Hepatocyte (in vitro differentiated cells): ENCODE data around the gene SH3BP2. TPM values are rescaled to one million over a fixed set of nuclear protein-coding genes. Genes with fewer than 3 reads are reported as not detected.

Experiments
- DNase-seq: peaks from one replicate; pipeline ENCODE4 v3.0.0-alpha.2; 2016; ENCODE audit warnings: low spot score
- H2AFZ ChIP-seq: fragments of 200-600 bp; sonication (generic); 2 replicates; pipeline ENCODE4 v1.6.0; 2016; ENCODE audit warnings: antibody characterized with exemption, mild to moderate bottlenecking
- H3K27ac ChIP-seq: fragments of 200-600 bp; sonication (generic); 2 replicates; pipeline ENCODE4 v1.5.1; 2016; ENCODE audit warnings: mild to moderate bottlenecking
- H3K27me3 ChIP-seq: fragments of 200-600 bp; sonication (generic); 2 replicates; pipeline ENCODE4 v1.6.1; 2016
- H3K36me3 ChIP-seq: fragments of 200-600 bp; sonication (generic); replicated peaks from 2 replicates; pipeline ENCODE4 v1.5.1; 2016; ENCODE audit warnings: low read depth; ENCODE audit not compliant: insufficient read depth
- H3K4me1 ChIP-seq: fragments of 200-600 bp; sonication (generic); 2 replicates; pipeline ENCODE4 v1.5.1; 2016; ENCODE audit warnings: mild to moderate bottlenecking, moderate library complexity; ENCODE audit not compliant: insufficient read depth
- H3K4me2 ChIP-seq: fragments of 200-600 bp; sonication (generic); 2 replicates; pipeline ENCODE4 v1.6.0; 2016
- H3K4me3 ChIP-seq: fragments of 200-600 bp; sonication (generic); 2 replicates; pipeline ENCODE4 v1.5.1; 2016; ENCODE audit warnings: mild to moderate bottlenecking
- H3K79me2 ChIP-seq: fragments of 200-600 bp; sonication (generic); 2 replicates; pipeline ENCODE4 v1.6.0; 2017; ENCODE audit warnings: mild to moderate bottlenecking
- H3K9me2 ChIP-seq: fragments of 200-600 bp; sonication (generic); replicated peaks from 2 replicates; pipeline ENCODE4 v1.6.0; 2017; ENCODE audit warnings: mild to moderate bottlenecking; ENCODE audit not compliant: insufficient read depth
- H3K9me3 ChIP-seq: fragments of 200-600 bp; sonication (generic); 2 replicates; pipeline ENCODE4 v1.5.1; 2016; ENCODE audit warnings: low read depth, mild to moderate bottlenecking
- H4K20me1 ChIP-seq: fragments of 200-600 bp; sonication (generic); 2 replicates; pipeline ENCODE4 v1.6.0; 2016; ENCODE audit warnings: mild to moderate bottlenecking; ENCODE audit not compliant: insufficient read depth, poor library complexity, severe bottlenecking
- EZH2 ChIP-seq: fragments of 200-600 bp; sonication (generic); IDR thresholded peaks from 2 replicates; pipeline ENCODE4 v1.6.1; 2016; ENCODE audit warnings: antibody characterized with exemption, mild to moderate bottlenecking, borderline replicate concordance
- EZH2phosphoT487 ChIP-seq: fragments of 200-600 bp; sonication (generic); IDR thresholded peaks from one replicate; pipeline ENCODE4 v1.6.1; 2018; ENCODE audit warnings: antibody characterized with exemption, mild to moderate bottlenecking, low read depth, moderate library complexity; ENCODE audit not compliant: unreplicated experiment, severe bottlenecking
- WGBS: methylation state at CpG from one replicate; pipeline ENCODE4 v1.1.6; 2016; ENCODE audit warnings: low lambda C conversion rate; ENCODE audit errors: missing lambda C conversion rate; 5-methylcytosine and 5-hydroxymethylcytosine counted together
- polyA plus RNA-seq: library from polyadenylated mRNA; unstranded; fragments of >200 nt; fragmentation: Nextera tagmentation; extraction: Ambion mirVana; gene quantifications from 2 replicates; pipeline ENCODE4 v1.2.1, GENCODE V29; 2016
- total RNA-seq: library from RNA; depleted of rRNA; stranded (reverse); fragments of >200 nt; gene quantifications from 2 replicates; pipeline ENCODE4 v1.2.3, GENCODE V29; 2014
- TF ChIP-seq, protein P1 (sequence below): fragments of 200-600 bp; sonication (generic); IDR thresholded peaks from 2 replicates; pipeline ENCODE4 v1.5.1; 2016; ENCODE audit warnings: antibody characterized with exemption, mild to moderate bottlenecking; ENCODE audit not compliant: poor library complexity

SH3BP2 gene
- total and polyA plus RNA-seq, 2 experiments from 2014 or later = 24.3 to 25.7 TPM

DNA sequence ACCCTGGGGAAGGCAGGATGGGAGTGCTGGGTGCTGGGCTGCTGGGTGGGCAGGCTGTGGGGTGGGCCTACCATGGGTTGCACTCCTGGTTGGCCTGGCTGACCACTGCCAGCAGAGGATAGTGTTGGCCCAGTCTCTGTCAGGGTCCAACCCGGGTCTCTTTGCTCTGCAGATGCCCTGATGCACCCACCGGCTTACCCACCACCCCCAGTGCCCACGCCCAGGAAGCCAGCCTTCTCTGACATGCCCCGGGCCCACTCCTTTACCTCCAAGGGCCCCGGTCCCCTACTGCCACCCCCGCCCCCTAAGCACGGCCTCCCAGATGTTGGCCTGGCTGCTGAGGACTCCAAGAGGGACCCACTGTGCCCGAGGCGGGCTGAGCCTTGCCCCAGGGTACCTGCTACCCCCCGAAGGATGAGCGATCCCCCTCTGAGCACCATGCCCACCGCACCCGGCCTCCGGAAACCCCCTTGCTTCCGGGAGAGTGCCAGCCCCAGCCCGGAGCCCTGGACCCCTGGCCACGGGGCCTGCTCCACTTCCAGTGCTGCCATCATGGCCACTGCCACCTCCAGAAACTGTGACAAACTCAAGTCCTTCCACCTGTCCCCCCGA, 36.5 kb downstream of the SH3BP2 start:
- Histone ChIP-seq H3K9me3 (no peaks in the 10 kb centered on the region), H4K20me1 (no peaks in the 10 kb centered on the region), H3K4me1 (no peaks in the 10 kb centered on the region), H3K4me3 (no peak overlapping the region), H3K27me3 (no peaks in the 10 kb centered on the region), H3K36me3 (no peaks in the 10 kb centered on the region), H3K27ac (no peak overlapping the region), H3K4me2 (no peak overlapping the region), H3K9me2 (no peaks in the 10 kb centered on the region), H2AFZ (no peak overlapping the region), H3K79me2 (no peaks in the 10 kb centered on the region)
- DNase-seq = no peak
- TF ChIP-seq, protein P1, sequence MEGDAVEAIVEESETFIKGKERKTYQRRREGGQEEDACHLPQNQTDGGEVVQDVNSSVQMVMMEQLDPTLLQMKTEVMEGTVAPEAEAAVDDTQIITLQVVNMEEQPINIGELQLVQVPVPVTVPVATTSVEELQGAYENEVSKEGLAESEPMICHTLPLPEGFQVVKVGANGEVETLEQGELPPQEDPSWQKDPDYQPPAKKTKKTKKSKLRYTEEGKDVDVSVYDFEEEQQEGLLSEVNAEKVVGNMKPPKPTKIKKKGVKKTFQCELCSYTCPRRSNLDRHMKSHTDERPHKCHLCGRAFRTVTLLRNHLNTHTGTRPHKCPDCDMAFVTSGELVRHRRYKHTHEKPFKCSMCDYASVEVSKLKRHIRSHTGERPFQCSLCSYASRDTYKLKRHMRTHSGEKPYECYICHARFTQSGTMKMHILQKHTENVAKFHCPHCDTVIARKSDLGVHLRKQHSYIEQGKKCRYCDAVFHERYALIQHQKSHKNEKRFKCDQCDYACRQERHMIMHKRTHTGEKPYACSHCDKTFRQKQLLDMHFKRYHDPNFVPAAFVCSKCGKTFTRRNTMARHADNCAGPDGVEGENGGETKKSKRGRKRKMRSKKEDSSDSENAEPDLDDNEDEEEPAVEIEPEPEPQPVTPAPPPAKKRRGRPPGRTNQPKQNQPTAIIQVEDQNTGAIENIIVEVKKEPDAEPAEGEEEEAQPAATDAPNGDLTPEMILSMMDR = no peak
- no peak for TF ChIP-seq EZH2phosphoT487
- no peak for TF ChIP-seq EZH2
- 100% methylated on average over 10 of the region's 18 CpGs for WGBS

DNA sequence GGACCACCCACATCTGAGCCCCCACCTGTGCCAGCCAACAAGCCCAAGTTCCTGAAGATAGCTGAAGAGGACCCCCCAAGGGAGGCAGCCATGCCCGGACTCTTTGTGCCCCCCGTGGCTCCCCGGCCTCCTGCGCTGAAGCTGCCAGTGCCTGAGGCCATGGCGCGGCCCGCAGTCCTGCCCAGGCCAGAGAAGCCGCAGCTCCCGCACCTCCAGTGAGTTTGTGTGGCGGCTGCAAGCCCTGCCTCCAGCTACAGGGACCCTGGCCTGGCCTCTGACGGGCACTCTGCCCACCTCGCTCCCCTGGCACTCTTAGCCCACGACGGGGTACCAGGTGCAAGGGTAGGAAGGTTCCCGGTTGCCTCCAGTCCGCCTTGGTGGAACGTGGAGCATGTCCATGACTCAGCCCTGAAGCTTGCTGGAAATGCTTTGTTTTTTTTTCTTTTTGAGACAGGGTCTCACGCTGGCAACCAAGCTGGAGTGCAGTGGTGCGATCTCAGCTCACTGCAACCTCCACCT, 37.1 kb downstream of the SH3BP2 start:
- no peaks in the 10 kb centered on the region for H3K9me3 ChIP-seq
- H4K20me1 ChIP-seq = no peaks in the 10 kb centered on the region
- no peaks in the 10 kb centered on the region for H3K4me1 ChIP-seq
- no peak for DNase-seq
- H3K36me3 ChIP-seq = no peaks in the 10 kb centered on the region
- WGBS = 94% methylated on average over 18 of the region's 19 CpGs
- H3K4me2 ChIP-seq = no peak overlapping the region
- no peaks in the 10 kb centered on the region for H3K9me2 ChIP-seq
- TF ChIP-seq EZH2 = no peak
- TF ChIP-seq, protein P1 = no peak
- TF ChIP-seq EZH2phosphoT487 = no peak
- no peak overlapping the region for H3K27ac ChIP-seq
- no peak overlapping the region for H3K4me3 ChIP-seq
- no peaks in the 10 kb centered on the region for H3K27me3 ChIP-seq
- H2AFZ ChIP-seq = no peak overlapping the region
- H3K79me2 ChIP-seq = no peaks in the 10 kb centered on the region

GRCh38 chr4:2830632-2831610, 38.0 kb downstream of the SH3BP2 start:
- Histone ChIP-seq H3K9me3 (no peaks in the 10 kb centered on the region), H3K79me2 (no peaks in the 10 kb centered on the region), H4K20me1 (no peaks in the 10 kb centered on the region), H3K27me3 (no peaks in the 10 kb centered on the region), H3K4me3 (no peak overlapping the region), H3K4me2 (no peak overlapping the region), H3K36me3 (no peaks in the 10 kb centered on the region), H3K27ac (no peak overlapping the region), H3K4me1 (no peaks in the 10 kb centered on the region), H2AFZ (no peak overlapping the region), H3K9me2 (no peaks in the 10 kb centered on the region)
- WGBS = 94% methylated on average over 37 of the region's 37 CpGs
- TF ChIP-seq, protein P1 = no peak
- TF ChIP-seq EZH2 = no peak
- TF ChIP-seq EZH2phosphoT487 = no peak
- no peak for DNase-seq
